HEK293 (cell line): ENCODE measurements around the gene SLCO1B1.

Experiments
- CTCF ChIA-PET: fragments of 350-600 bp; formaldehyde crosslinking; extraction: SDS; loops from one replicate; lab custom pipeline; 2021; ENCODE audit warnings: antibody characterized with exemption; lab: Yijun Ruan, JAX
- POLR2A ChIA-PET: fragments of 300-600 bp; formaldehyde crosslinking; extraction: SDS; loops from one replicate; lab custom pipeline; 2020; ENCODE audit warnings: antibody characterized with exemption, inconsistent platforms; lab: Yijun Ruan, JAX
- H3K27ac ChIP-seq: fragments of 200-500 bp; sonication (Bioruptor generic); 2 replicates; pipeline ENCODE4 v1.5.1; 2014; ENCODE audit warnings: low read depth, low read length, control low read depth, inconsistent platforms; ENCODE audit errors: extremely low read depth
- H3K36me3 ChIP-seq, 2 experiments: fragments of 200-500 bp in 1 of 2; sonication (Bioruptor generic) in 1 of 2; 1 replicate in 1 of 2; 2 replicates in 1 of 2; pipeline ENCODE4 v1.5.1; 2014 to 2017; ENCODE audit warnings: inconsistent platforms in 2 of 2, low read length in 2 of 2; ENCODE audit not compliant: control insufficient read depth in 2 of 2, insufficient read depth in 1 of 2
- H3K4me1 ChIP-seq: fragments of 200-500 bp; sonication (Bioruptor generic); 2 replicates; pipeline ENCODE4 v1.5.1; 2014; ENCODE audit warnings: mild to moderate bottlenecking, low read length, inconsistent platforms; ENCODE audit not compliant: control insufficient read depth, insufficient read depth
- H3K4me3 ChIP-seq: 2 replicates; pipeline ENCODE4 v1.5.1; 2011; ENCODE audit warnings: low read depth, mild to moderate bottlenecking, control low read depth, low read length, moderate library complexity
- H3K9me3 ChIP-seq: fragments of 200-500 bp; sonication (Bioruptor generic); 2 replicates; pipeline ENCODE4 v1.5.1; 2014; ENCODE audit warnings: low read depth, low read length, inconsistent platforms; ENCODE audit not compliant: control insufficient read depth, insufficient read depth
- BCL11A ChIP-seq: fragments of 450-650 bp; formaldehyde crosslinking; IDR thresholded peaks from 2 replicates; pipeline ENCODE4 v1.5.1; 2016; ENCODE audit warnings: low read depth, missing biosample characterization, missing genetic modification characterization
- CTCF ChIP-seq: fragments of 450-650 bp; formaldehyde crosslinking; IDR thresholded peaks from 2 replicates; pipeline ENCODE4 v1.5.1; 2016; ENCODE audit warnings: missing biosample characterization, missing genetic modification characterization
- GFI1B ChIP-seq: fragments of 450-650 bp; formaldehyde crosslinking; IDR thresholded peaks from 2 replicates; pipeline ENCODE4 v1.5.1; 2016; ENCODE audit warnings: missing biosample characterization, missing genetic modification characterization
- IKZF3 ChIP-seq: fragments of 450-650 bp; IDR thresholded peaks from 2 replicates; pipeline ENCODE4 v1.5.0; 2018; ENCODE audit warnings: missing biosample characterization, mild to moderate bottlenecking, missing genetic modification characterization, moderate library complexity
- KLF16 ChIP-seq: fragments of 450-650 bp; formaldehyde crosslinking; IDR thresholded peaks from 2 replicates; pipeline ENCODE4 v1.5.1; 2017; ENCODE audit warnings: missing biosample characterization, missing genetic modification characterization
- KLF7 ChIP-seq: fragments of 450-650 bp; formaldehyde crosslinking; IDR thresholded peaks from 2 replicates; pipeline ENCODE4 v1.5.1; 2016; ENCODE audit warnings: missing biosample characterization, missing genetic modification characterization, borderline replicate concordance
- SCRT2 ChIP-seq: fragments of 450-650 bp; formaldehyde crosslinking; IDR thresholded peaks from 2 replicates; pipeline ENCODE4 v1.5.1; 2016; ENCODE audit warnings: missing biosample characterization, missing genetic modification characterization
- SP7 ChIP-seq: fragments of 450-650 bp; formaldehyde crosslinking; IDR thresholded peaks from 2 replicates; pipeline ENCODE4 v1.5.1; 2016; ENCODE audit warnings: missing biosample characterization, missing genetic modification characterization
- TRIM28 ChIP-seq: IDR thresholded peaks from 2 replicates; pipeline ENCODE4 v1.6.1; 2011; ENCODE audit warnings: low read length, control low read depth, borderline replicate concordance
- WT1 ChIP-seq: fragments of 450-650 bp; formaldehyde crosslinking; IDR thresholded peaks from 2 replicates; pipeline ENCODE4 v1.5.1; 2016; ENCODE audit warnings: missing biosample characterization, missing genetic modification characterization
- ZNF133 ChIP-seq: fragments of 450-650 bp; formaldehyde crosslinking; IDR thresholded peaks from 2 replicates; pipeline ENCODE4 v1.5.1; 2016; ENCODE audit warnings: missing biosample characterization, missing genetic modification characterization
- ZNF138 ChIP-seq: fragments of 450-650 bp; formaldehyde crosslinking; IDR thresholded peaks from 2 replicates; pipeline ENCODE4 v1.5.1; 2016; ENCODE audit warnings: missing biosample characterization, missing genetic modification characterization, borderline replicate concordance
- ZNF155 ChIP-seq: fragments of 450-650 bp; formaldehyde crosslinking; IDR thresholded peaks from 2 replicates; pipeline ENCODE4 v1.5.1; 2016; ENCODE audit warnings: missing biosample characterization, missing genetic modification characterization
- ZNF211 ChIP-seq: fragments of 450-650 bp; formaldehyde crosslinking; IDR thresholded peaks from 2 replicates; pipeline ENCODE4 v1.5.1; 2016; ENCODE audit warnings: low read depth, missing biosample characterization, missing genetic modification characterization
- ZNF266 ChIP-seq: fragments of 450-650 bp; formaldehyde crosslinking; IDR thresholded peaks from 2 replicates; pipeline ENCODE4 v1.5.1; 2016; ENCODE audit warnings: missing biosample characterization, missing genetic modification characterization, low read depth
- ZNF37A ChIP-seq: fragments of 450-650 bp; IDR thresholded peaks from 2 replicates; pipeline ENCODE4 v1.5.1; 2018; ENCODE audit warnings: missing biosample characterization, missing genetic modification characterization
- ZNF501 ChIP-seq: fragments of 450-650 bp; formaldehyde crosslinking; IDR thresholded peaks from 2 replicates; pipeline ENCODE4 v1.5.1; 2016; ENCODE audit warnings: missing biosample characterization, missing genetic modification characterization
- ZNF510 ChIP-seq: fragments of 450-650 bp; formaldehyde crosslinking; IDR thresholded peaks from 2 replicates; pipeline ENCODE4 v1.5.1; 2018; ENCODE audit warnings: mild to moderate bottlenecking, missing genetic modification characterization, missing biosample characterization; ENCODE audit not compliant: insufficient replicate concordance
- ZNF514 ChIP-seq: fragments of 450-650 bp; formaldehyde crosslinking; IDR thresholded peaks from 2 replicates; pipeline ENCODE4 v1.5.1; 2016; ENCODE audit warnings: missing biosample characterization, missing genetic modification characterization
- ZNF555 ChIP-seq: fragments of 450-650 bp; formaldehyde crosslinking; conservative IDR thresholded peaks from 2 replicates; pipeline ENCODE4 v1.5.1; 2017; ENCODE audit warnings: missing biosample characterization, mild to moderate bottlenecking, missing genetic modification characterization, inconsistent platforms
- ZNF623 ChIP-seq: fragments of 450-650 bp; formaldehyde crosslinking; IDR thresholded peaks from 2 replicates; pipeline ENCODE4 v1.5.1; 2016; ENCODE audit warnings: missing biosample characterization, missing genetic modification characterization
- ZNF626 ChIP-seq: fragments of 450-650 bp; sonication (Bioruptor Pico); formaldehyde crosslinking; IDR thresholded peaks from 2 replicates; pipeline ENCODE4 v1.5.1; 2018; ENCODE audit warnings: missing biosample characterization, missing genetic modification characterization, inconsistent platforms
- ZNF704 ChIP-seq: fragments of 450-650 bp; formaldehyde crosslinking; IDR thresholded peaks from 2 replicates; pipeline ENCODE4 v1.5.1; 2016; ENCODE audit warnings: missing biosample characterization, missing genetic modification characterization
- ZSCAN18 ChIP-seq: fragments of 450-650 bp; formaldehyde crosslinking; IDR thresholded peaks from 2 replicates; pipeline ENCODE4 v1.5.1; 2016; ENCODE audit warnings: missing biosample characterization, missing genetic modification characterization

The SLCO1B1 gene

GRCh38 chr12:21220266-21220665 is 89.3 kb downstream of the SLCO1B1 start:
- POLR2A ChIA-PET: no interaction called here
- TF ChIP-seq CTCF (no peak), ZNF514 (tag by site-specific recombination) (no peak), ZNF704 (tag by site-specific recombination) (no peak), ZNF211 (tag by site-specific recombination) (no peak), KLF16 (tag by site-specific recombination) (no peak), ZNF555 (tag by site-specific recombination) (no peak), ZNF501 (no peak), KLF7 (tag by site-specific recombination) (no peak), BCL11A (tag by site-specific recombination) (no peak), GFI1B (tag by site-specific recombination) (no peak), SCRT2 (tag by site-specific recombination) (no peak), ZNF37A (tag by site-specific recombination) (no peak), ZNF138 (tag by site-specific recombination) (no peak), TRIM28 (no peak), ZNF623 (tag by site-specific recombination) (no peak), ZNF626 (tag by site-specific recombination) (no peak), ZNF510 (tag by site-specific recombination) (no peak), ZNF266 (no peak), IKZF3 (tag by site-specific recombination) (no peak), SP7 (no peak)
- no peaks in the 10 kb centered on the region for H3K4me1 ChIP-seq
- no peaks in the 10 kb centered on the region for H3K36me3 ChIP-seq
- CTCF ChIA-PET: no interaction called here
- H3K4me3 ChIP-seq: no peak overlapping the region
- H3K27ac ChIP-seq: no peak overlapping the region
- no peaks in the 10 kb centered on the region for H3K9me3 ChIP-seq

GRCh38 chr12:21221072-21221471 is 90.1 kb downstream of the SLCO1B1 start:
- no peaks in the 10 kb centered on the region for H3K36me3 ChIP-seq
- H3K4me3 ChIP-seq: no peak overlapping the region
- no peaks in the 10 kb centered on the region for H3K4me1 ChIP-seq
- POLR2A ChIA-PET: no interaction called here
- CTCF ChIA-PET: interaction anchor here (0.7 kb wide), 1 partner anchor 14 kb away, joined by 4 read pairs; no protein-coding TSS in a partner anchor
- no peaks in the 10 kb centered on the region for H3K9me3 ChIP-seq
- TF ChIP-seq ZSCAN18 (tag by site-specific recombination): no peak
- no peak for TF ChIP-seq ZNF133 (tag by site-specific recombination)
- no peak for TF ChIP-seq WT1 (tag by site-specific recombination)
- TF ChIP-seq ZNF155 (tag by site-specific recombination): no peak
- TF ChIP-seq, all 188 proteins: peak for 0
- H3K27ac ChIP-seq: no peak overlapping the region
